Parathyroid adenoma (tissue), 2 donors: ENCODE results near the gene COTL1.

Source experiments
- H2AFZ ChIP-seq: fragments of 300-600 bp; sonication (generic); one replicate; pipeline ENCODE4 v1.7.0; 2017; ENCODE audit warnings: antibody characterized with exemption, mild to moderate bottlenecking
- H3K27ac ChIP-seq: fragments of 300-600 bp; sonication (generic); one replicate; pipeline ENCODE4 v1.7.0; 2017
- H3K27me3 ChIP-seq: fragments of 300-600 bp; sonication (generic); one replicate; pipeline ENCODE4 v1.7.0; 2017; ENCODE audit warnings: low read length; ENCODE audit not compliant: control insufficient read depth, insufficient read depth
- H3K36me3 ChIP-seq: fragments of 300-600 bp; sonication (generic); one replicate; pipeline ENCODE4 v1.7.0; 2017; ENCODE audit warnings: low read length; ENCODE audit not compliant: control insufficient read depth, insufficient read depth
- H3K4me1 ChIP-seq: fragments of 300-600 bp; sonication (generic); one replicate; pipeline ENCODE4 v1.7.0; 2017; ENCODE audit warnings: control low read depth
- H3K4me2 ChIP-seq: fragments of 300-600 bp; sonication (generic); one replicate; pipeline ENCODE4 v1.7.0; 2017; ENCODE audit warnings: low read length
- H3K4me3 ChIP-seq: fragments of 300-600 bp; sonication (generic); one replicate; pipeline ENCODE4 v1.7.0; 2017; ENCODE audit warnings: low read depth, low read length
- H3K79me2 ChIP-seq: fragments of 300-600 bp; sonication (generic); one replicate; pipeline ENCODE4 v1.7.0; 2017; ENCODE audit warnings: control low read depth
- H3K9ac ChIP-seq: fragments of 300-600 bp; sonication (generic); one replicate; pipeline ENCODE4 v1.7.0; 2017; ENCODE audit warnings: mild to moderate bottlenecking
- H3K9me3 ChIP-seq: fragments of 300-600 bp; sonication (generic); one replicate; pipeline ENCODE4 v1.7.0; 2017; ENCODE audit warnings: low read length; ENCODE audit not compliant: control insufficient read depth
- CTCF ChIP-seq: fragments of 300-600 bp; sonication (generic); IDR thresholded peaks from one replicate; pipeline ENCODE4 v1.7.0; 2017; ENCODE audit warnings: antibody characterized with exemption, mild to moderate bottlenecking
- donor health status: primary hyperparathyroidism.

The COTL1 gene

GRCh38 chr16:84662471-84662870 is 44.6 kb upstream of the COTL1 start:
- no peaks in the 10 kb centered on the region for H3K9me3 ChIP-seq
- H3K27me3 ChIP-seq, result no peaks in the 10 kb centered on the region
- no peak for TF ChIP-seq CTCF
- no peaks in the 10 kb centered on the region for H3K4me1 ChIP-seq
- H3K4me3 ChIP-seq, result no peak overlapping the region
- no peak overlapping the region for H3K9ac ChIP-seq
- H3K79me2 ChIP-seq, result peaks cover 10% of the 10 kb centered on the region
- no peak overlapping the region for H3K27ac ChIP-seq
- no peaks in the 10 kb centered on the region for H3K36me3 ChIP-seq
- H2AFZ ChIP-seq, result no peak overlapping the region
- no peak overlapping the region for H3K4me2 ChIP-seq

GRCh38 chr16:84661418-84662060 is 43.7 kb upstream of the COTL1 start:
- H3K27me3 ChIP-seq, result no peaks in the 10 kb centered on the region
- H3K36me3 ChIP-seq, result no peaks in the 10 kb centered on the region
- no peak overlapping the region for H2AFZ ChIP-seq
- no peaks in the 10 kb centered on the region for H3K4me1 ChIP-seq
- no peaks in the 10 kb centered on the region for H3K9me3 ChIP-seq
- no peak overlapping the region for H3K27ac ChIP-seq
- no peak for TF ChIP-seq CTCF
- no peak overlapping the region for H3K9ac ChIP-seq
- H3K4me3 ChIP-seq, result no peak overlapping the region
- H3K79me2 ChIP-seq, result peaks cover 13% of the 10 kb centered on the region
- H3K4me2 ChIP-seq, result no peak overlapping the region

GRCh38 chr16:84660973-84661372 is 43.1 kb upstream of the COTL1 start:
- no peak overlapping the region for H3K9ac ChIP-seq
- peaks cover 13% of the 10 kb centered on the region for H3K79me2 ChIP-seq
- H3K9me3 ChIP-seq, result no peaks in the 10 kb centered on the region
- H3K27me3 ChIP-seq, result no peaks in the 10 kb centered on the region
- H3K27ac ChIP-seq, result no peak overlapping the region
- no peak overlapping the region for H2AFZ ChIP-seq
- no peak for TF ChIP-seq CTCF
- no peaks in the 10 kb centered on the region for H3K36me3 ChIP-seq
- no peaks in the 10 kb centered on the region for H3K4me1 ChIP-seq
- no peak overlapping the region for H3K4me3 ChIP-seq
- no peak overlapping the region for H3K4me2 ChIP-seq

GRCh38 chr16:84659656-84660300 is 41.9 kb upstream of the COTL1 start:
- Histone ChIP-seq H3K79me2 (peaks cover 16% of the 10 kb centered on the region), H3K4me1 (no peaks in the 10 kb centered on the region), H3K9ac (no peak overlapping the region), H3K9me3 (no peaks in the 10 kb centered on the region), H3K27ac (no peak overlapping the region), H3K36me3 (no peaks in the 10 kb centered on the region), H3K4me2 (no peak overlapping the region), H3K4me3 (no peak overlapping the region), H2AFZ (no peak overlapping the region), H3K27me3 (no peaks in the 10 kb centered on the region)
- no peak for TF ChIP-seq CTCF

- H3K27ac ChIP-seq, result no peak overlapping the region
- no peaks in the 10 kb centered on the region for H3K36me3 ChIP-seq
Observed at GRCh38 chr16:84658690-84659089, 40.8 kb upstream of the COTL1 start.

More at GRCh38 chr16:84658690-84659089, 40.8 kb upstream of the COTL1 start:
- H3K27me3 ChIP-seq, result no peaks in the 10 kb centered on the region
- H2AFZ ChIP-seq, result no peak overlapping the region
- no peak for TF ChIP-seq CTCF
- no peak overlapping the region for H3K4me3 ChIP-seq
- H3K79me2 ChIP-seq, result peaks cover 11% of the 10 kb centered on the region
- no peaks in the 10 kb centered on the region for H3K9me3 ChIP-seq
- no peak overlapping the region for H3K9ac ChIP-seq
- no peaks in the 10 kb centered on the region for H3K4me1 ChIP-seq
- H3K4me2 ChIP-seq, result no peak overlapping the region
